HG03103 (cell line): ENCODE data around the gene FGF16.
"Not testable (repeated sequence)": the region's sequence is repeated elsewhere in the genome, so short reads cannot be mapped to it uniquely, and the experiment has no call there.

Experiments used
- ATAC-seq: cut with Tn5 transposase; IDR thresholded peaks from one replicate; pipeline ENCODE4 v1.9.1; 2021; ENCODE audit warnings: low read depth; ENCODE audit not compliant: unreplicated experiment

Gene FGF16

DNA sequence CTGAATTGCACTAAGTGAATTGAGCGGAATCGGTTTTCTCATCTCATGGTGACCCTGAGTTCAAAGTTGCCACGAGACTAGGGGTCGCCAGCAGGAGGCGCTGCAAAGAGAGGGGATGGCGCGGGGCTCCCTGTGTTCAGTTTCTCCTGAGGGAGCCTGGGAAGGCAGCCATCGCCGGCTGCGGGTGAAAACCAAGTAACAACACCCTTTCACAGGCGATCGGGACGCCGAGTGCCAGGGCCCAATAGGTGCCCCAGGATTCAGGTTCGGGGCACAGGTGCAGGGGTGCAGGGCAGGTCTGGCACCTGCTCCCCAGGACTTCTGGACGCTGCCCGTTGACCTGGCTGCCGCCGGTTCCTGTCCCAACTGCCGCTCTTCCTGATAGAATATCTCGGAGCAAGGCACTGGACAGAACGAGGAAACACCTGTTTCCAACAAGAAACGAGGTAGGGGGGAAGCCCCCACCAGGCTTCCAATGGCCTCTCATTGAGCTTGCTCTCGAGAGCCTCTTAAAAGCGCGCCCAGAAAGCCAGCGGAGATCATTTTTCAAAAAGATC is 1.1 kb upstream of the FGF16 start:
- ATAC-seq = no peak

DNA sequence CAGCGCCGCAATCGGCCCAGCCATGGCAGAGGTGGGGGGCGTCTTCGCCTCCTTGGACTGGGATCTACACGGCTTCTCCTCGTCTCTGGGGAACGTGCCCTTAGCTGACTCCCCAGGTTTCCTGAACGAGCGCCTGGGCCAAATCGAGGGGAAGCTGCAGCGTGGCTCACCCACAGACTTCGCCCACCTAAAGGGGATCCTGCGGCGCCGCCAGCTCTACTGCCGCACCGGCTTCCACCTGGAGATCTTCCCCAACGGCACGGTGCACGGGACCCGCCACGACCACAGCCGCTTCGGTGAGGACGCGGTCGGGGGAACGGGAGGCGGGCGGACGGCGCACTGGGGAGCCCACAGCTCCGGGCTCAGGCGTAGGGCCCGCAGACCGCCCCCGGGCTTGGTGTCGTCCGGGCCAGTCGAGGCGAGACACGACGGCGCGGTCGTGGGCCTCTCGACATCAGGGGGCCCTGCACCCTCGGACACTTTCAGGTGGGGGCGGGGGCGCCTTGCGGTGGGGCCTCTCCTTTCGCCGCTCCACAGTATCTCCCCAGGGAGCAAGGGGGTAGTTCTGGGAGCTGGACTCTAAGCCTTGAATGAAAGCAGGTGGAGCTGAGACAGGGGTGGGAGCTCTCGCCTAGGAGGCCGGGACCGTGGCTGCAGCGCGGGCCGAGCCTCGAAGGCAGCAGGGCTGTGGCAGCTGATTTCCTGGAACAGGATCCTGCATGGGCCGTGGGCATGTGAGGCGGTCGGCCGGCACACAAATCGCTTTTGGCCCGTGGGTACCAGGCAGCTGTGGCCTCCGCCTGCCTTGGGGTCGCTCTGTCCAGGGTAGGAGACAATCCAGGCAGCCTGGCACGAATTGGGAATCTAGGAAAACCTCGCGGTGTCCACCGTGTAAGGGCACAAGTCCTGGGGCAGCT is 722 bp downstream of the FGF16 start:
- ATAC-seq = no peak

DNA sequence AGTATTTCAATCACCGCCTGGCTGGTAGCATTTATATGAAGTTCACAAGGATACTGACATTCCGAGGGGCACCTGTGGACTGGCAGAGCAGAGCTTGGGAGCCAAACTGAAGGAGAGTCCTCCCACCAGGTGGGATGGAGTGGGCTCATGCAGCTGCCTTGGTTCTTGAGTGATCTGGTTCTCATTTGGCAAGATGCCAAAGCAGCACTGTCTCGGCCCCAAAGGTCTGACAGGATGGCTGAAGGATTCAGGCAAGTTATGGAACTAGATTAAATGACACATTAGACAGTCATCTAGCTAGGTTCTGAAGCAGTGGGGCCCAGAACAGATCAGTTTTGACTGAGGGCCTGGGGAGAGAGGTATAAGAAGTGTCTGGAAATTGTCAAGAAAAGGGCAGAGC is 3.2 kb downstream of the FGF16 start:
- ATAC-seq = no peak

DNA sequence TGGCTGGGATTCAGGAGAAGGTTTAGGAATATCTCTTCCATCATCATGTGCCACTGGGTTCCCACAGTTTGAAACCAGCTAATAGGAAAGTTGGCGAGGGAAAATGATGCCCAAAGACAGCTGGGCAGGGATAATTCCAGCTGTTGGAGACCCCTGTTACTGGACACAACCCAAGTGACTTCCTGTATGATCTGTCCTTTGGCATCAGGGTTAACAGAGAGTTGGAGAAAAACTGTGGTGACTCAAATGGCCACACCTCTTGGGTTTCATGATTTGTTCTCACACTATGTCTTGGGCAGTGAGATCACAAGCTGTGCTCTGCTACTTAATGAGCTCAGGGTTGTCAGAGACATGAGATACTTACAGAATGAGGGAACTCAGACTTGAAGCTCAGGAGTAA is 3.8 kb downstream of the FGF16 start:
- no peak for ATAC-seq

DNA sequence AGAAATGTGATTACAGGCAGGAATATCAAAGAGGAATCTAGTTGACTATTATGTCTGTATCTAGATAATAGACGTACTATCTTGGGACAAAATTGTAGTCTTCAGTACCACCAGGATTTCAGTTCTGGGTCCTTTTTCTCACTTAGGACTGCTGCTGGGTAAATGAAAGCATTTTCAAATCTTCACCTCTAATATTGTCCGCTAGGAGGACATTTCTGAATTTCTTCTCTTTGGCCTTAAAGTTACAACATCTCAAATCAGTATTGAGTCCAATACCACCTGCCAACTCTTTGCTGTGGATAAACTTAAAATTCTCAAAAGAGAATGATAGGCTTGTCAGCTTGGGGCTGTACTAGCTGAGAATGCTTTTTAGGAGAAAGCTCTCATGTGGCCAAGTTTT is 6.0 kb downstream of the FGF16 start:
- no peak for ATAC-seq

DNA sequence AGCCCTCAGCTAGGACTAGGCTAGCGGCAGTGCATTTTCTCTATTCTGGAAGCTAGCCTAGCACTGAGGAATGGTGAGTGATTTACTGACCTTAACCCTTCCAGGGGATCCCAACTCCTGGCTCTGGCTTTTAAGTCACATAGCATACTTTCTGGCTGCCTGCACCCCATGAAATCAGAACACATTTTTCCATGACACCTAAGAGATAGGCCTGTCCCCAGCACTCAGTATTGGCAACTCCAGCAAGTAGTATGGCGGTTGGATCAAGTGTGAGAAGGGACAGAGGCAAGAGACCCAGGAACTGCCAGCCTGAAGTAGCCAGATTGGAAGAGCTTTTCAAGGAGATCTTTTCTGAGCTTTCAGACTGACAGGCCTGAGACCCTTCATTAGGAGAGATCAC is 8.2 kb downstream of the FGF16 start:
- no peak for ATAC-seq

DNA sequence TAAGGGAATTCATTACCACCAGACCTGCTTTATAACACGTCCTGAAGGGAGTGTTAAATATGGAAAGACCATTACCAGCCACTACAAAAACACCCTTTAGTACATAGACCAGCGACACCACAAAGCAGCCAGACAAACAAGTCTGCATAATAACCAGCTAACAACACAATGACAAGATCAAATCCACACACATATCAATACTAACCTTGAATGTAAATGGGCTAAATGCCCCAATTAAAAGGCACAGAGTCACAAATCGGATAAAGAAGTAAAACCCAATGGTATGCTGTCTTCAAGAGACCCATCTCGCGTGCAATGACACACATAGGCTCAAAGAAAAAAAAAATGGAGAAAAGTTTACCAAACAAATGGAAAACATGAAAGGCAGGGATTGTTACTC is 36.9 kb downstream of the FGF16 start:
- ATAC-seq = no peak

DNA sequence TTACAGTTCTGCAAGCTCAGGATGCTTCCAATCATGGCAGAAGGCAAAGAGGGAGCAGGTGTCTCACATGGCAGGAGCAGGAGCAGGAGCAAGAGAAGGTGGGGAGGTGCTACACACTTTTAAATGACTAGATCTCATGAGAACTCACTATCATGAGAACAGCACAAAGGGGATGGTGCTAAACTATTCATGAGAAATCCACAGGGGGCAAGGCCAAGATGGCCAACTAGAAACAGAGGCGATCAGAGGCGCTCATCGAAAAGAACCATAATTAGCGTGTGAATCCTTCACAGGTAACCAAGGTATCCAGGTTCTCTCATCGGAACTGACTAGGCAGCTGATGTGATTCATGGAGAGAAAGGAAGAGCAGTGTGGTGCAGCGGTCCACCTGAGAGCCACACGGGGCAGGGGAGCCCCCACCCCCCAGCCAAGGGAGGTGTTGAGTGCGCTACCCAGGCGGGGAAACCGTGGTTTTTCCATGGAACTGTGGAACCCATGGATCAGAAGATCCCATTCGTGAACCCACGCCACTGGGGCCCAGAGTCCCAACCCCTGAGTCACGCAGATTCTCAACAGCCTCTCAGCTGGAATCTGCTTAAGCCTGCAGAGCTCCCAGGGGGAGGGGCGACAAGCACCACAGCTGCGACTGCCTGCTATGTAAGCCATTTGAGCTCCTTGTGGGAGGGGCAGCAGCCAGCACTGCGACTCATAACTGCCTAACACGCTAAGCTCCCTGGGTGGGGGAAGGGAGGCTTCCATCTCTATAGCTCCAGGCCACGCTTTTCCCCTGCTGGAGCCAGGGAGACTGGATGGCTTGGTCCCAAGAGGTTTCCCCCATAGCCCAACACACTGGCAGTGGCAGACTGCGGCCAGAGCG is 46.7 kb downstream of the FGF16 start:
- ATAC-seq = no peak

DNA sequence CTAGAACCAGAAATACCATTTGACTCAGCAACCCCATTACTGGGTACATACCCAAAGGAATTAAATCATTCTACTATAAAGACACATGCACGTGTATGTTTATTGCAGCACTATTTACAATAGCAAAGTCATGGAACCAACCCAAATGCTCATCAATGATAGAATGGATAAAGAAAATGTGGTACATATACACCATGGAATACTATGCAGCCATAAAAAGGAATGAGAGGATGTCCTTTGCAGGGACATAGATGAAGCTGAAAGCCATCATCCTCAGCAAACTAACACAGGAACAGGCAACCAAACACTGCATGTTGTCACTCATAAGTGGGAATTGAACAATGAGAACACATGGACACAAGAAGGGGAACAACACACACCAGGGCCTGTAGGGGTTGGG is 53.0 kb downstream of the FGF16 start:
- ATAC-seq = not testable (repeated sequence)

DNA sequence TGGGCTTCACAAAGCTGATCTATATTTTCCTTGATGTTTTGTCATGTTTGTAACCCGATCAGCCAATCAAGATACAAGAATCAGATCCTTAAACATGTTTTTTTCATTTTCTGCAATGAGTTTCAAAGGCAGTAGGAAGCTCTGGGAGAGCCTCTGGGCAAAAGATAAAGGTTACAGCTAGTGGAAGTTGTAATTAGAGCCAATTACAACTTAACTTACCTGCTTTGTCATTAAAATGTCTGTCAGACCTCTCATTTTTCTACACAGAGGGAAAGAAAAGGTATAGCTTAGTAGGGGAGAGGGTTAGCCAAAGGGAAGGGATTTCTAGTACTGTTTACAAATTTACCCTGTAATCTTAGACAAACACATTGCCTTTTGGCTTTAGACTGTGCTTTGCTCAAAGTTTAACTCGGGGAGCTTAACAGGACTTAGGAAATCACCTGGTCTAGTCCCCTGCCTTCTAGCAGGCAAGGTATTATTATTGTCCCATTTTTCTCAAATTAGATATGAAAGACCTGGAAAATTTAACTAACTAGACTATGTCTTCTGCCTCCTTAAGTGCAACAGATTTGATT is 55.8 kb downstream of the FGF16 start:
- ATAC-seq = no peak

DNA sequence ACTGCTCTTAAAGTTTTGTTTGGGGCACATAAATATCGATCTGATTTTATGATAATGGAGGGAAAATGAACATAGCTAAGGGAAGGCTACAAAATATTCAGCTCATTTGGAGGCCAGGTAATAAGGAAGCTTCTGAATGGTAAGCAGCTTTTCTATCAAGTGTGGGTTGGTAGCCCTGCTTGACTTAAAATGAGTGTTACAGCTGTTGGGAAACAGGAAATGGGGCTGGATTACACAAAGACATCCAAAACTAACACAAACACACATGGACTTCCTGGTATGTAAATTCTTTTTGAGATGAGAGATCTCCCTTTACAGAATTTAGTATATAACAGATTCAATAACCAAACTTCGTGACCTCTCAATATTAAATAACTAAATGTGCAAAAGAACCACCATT is 58.0 kb downstream of the FGF16 start:
- ATAC-seq = no peak
